Hippocampal formation (tissue), 2 donors: Measurements from ENCODE around the gene MRO.
"Not testable (repeated sequence)": the region's sequence is repeated elsewhere in the genome, so short reads cannot be mapped to it uniquely, and the experiment has no call there.

Experiments
- DNase-seq, 2 donors: peaks; one replicate each; lab custom pipeline; 2025; lab: John Stamatoyannopoulos, UW

Gene MRO

GRCh38 chr18:50791599-50792438 is 28.0 kb downstream of the MRO start:
- no peak for DNase-seq

DNA sequence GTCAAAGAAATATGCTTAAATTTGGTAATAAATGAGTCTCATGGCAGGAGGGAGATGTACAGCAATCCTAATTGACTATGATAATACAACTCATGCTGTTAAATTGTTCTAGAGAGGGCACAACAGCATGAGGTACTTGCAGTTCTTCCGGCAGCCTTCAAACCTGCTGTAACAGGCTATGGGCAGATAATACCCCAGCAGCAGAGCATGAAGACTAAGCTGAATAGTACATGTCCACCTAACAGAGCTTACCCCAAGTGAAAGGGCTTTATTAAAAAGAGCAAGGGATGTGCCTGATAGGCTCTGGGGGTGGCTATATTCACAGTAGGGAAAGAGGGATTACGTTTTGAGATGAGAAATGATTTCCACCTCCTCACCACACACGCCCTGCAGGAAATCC is 28.9 kb downstream of the MRO start:
- no peak for DNase-seq

GRCh38 chr18:50790241-50790640 is 29.6 kb downstream of the MRO start:
- no peak for DNase-seq

- no peak for DNase-seq
Observed at GRCh38 chr18:50788284-50788683, 31.5 kb downstream of the MRO start.

GRCh38 chr18:50786864-50787263 is 33.0 kb downstream of the MRO start:
- DNase-seq: no peak

DNA sequence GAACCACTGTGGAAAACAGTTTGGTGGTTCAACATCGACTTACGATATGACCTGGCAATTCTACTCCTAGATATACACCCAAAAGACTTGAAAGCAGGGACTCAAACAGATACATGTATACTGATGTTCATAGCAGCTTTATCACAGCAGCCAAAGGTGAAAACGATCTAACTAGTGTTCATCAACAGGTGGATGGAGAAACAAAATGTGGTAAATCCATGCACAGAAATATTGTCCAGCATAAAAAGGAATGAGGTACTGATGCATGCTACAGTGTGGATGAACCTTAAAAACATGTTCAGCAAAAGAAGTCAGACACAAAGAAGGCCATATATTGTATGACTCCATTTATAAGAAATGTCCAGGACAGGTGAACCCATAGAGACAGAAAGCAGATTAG is 36.3 kb downstream of the MRO start:
- DNase-seq: no peak

DNA sequence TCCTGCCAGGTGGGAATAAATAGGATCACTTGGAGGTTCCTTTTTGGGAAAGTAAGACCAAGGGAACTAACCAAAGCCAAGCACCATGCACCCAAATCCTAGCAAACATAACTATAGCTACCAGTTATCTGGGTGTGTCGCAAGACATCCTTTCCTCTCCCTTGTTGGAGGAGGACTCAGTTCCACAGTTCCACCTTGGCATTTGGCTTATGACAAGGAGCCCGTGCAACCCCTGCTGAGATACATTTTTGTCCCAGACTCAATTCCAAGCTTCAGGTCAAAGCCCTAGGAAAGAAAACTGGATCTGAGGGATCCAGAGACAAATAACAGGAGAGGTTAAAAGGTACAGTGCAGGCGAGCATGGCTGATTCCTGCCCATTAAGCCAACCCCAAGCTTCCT is 40.8 kb downstream of the MRO start:
- DNase-seq: not testable (repeated sequence)

GRCh38 chr18:50776383-50776782 is 43.4 kb downstream of the MRO start:
- DNase-seq: no peak

DNA sequence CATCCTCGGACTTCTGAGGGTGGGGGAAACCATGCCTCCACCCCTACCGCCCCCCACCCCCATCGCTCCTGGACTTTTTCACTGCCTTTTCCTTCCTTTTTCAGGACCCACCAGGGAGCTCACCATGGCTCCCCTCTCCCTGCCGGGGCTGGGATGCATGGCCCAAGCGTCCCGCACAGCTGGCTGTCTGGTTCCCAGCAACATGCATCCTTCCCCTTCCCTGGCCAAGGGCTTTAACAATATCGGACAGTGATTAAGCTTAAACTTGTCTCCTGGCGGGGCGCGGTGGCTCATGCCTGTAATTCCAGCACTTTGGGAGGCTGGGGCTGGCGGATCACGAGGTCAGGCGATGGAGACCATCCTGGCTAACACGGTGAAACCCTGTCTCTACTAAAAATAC is 44.1 kb downstream of the MRO start:
- no peak for DNase-seq

GRCh38 chr18:50775207-50775606 is 44.6 kb downstream of the MRO start:
- DNase-seq: no peak

DNA sequence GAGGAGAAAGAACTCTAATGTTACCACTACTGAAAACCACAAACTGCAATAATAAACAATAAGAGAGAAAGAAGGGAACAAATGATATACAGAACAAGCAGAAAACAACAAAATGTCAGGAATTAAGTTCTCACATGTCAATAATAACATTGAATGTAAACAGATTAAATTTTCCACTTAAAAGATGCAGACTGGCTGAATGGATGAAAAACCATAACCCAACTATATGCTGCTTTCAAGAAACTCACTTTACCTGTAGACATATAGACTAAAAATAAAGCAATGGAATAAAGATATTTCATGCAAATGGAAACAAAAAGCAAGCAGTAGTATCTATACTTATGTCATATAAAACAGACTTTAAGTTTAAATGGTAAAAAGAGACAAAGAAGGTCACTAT is 50.4 kb downstream of the MRO start:
- no peak for DNase-seq

DNA sequence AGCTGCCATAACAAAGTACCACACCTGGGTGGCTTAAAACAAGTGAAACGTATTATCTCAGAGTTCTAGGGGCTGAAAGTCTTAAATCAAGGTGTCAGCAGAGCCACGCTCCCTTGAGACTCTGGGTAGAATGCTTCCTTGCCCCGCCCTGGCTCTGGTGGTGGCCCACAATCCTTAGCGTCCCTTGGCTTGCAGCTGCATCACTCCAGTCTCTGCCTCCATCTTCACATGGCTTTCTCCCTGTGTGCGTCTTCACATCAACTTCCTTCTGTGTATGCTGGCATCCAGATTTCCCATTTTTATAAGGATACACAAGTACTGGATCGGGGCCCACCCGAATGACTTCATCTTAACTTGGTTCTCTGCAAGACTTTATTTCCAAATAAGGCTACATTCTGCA is 62.5 kb downstream of the MRO start:
- no peak for DNase-seq

DNA sequence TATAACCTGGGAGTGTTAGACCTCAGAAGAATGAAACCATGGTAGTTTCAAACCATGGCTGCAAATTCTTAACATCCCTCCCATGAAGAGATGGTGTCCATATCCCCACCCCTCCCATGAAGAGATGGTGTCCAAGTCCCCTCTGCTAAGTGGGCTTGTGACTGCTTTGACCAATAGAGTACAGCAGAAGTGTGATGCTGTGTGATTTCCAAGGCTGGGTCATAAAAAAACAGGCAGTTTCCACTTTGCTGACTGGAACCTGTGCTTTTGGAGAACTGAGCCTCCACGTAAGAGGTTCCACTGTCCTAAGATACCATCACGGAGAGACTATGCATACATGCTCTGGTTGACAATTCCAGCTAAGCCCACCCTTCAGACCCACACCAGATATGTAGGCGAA is 65.5 kb downstream of the MRO start:
- no peak for DNase-seq

- DNase-seq: no peak
Observed at GRCh38 chr18:50753311-50753710, 66.5 kb downstream of the MRO start.

DNA sequence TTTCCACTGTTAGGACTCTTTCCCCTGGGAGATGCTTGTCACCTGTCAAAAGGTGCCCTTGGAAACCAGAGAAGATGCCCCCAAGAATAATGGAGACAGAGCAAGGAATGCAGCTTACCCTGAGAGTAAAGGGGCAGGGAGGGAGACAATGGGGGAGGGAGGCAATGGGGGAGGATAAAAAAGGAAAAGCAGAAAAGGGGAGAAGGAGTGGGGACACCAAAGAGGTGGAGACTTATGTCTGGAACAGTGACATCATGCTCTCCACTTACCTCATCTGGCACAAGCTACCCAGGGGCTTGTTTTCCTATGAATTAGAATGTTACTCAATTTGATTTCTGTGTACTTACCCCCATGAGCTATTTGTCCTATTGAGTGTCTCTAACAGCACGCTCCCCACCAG is 67.9 kb downstream of the MRO start:
- DNase-seq: no peak

- DNase-seq: no peak
Observed at GRCh38 chr18:50751490-50751889, 68.3 kb downstream of the MRO start.

GRCh38 chr18:50750546-50750945 is 69.3 kb downstream of the MRO start:
- no peak for DNase-seq

DNA sequence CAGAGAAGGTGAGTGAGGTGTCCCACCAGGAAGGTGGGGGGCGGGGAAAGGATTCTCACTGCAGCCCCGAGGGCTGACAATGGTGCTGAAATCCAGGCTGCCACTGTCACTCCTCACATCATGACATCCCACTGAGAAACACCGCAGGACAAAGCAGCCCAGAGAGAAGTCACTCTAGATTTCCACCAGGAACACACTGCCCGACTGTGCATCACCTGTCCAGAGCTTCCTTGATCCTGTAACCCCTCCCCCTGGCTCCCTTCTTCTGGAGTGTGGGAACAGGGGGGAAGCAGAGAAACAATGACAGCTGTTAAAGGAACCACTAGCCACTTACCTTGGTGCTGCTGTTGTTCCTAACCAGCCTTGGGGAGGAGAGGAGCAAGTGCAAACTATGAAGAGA is 69.9 kb downstream of the MRO start:
- DNase-seq: no peak

- DNase-seq: no peak
Observed at GRCh38 chr18:50749421-50749820, 70.4 kb downstream of the MRO start.

GRCh38 chr18:50748243-50749229 is 71.3 kb downstream of the MRO start:
- DNase-seq: no peak

DNA sequence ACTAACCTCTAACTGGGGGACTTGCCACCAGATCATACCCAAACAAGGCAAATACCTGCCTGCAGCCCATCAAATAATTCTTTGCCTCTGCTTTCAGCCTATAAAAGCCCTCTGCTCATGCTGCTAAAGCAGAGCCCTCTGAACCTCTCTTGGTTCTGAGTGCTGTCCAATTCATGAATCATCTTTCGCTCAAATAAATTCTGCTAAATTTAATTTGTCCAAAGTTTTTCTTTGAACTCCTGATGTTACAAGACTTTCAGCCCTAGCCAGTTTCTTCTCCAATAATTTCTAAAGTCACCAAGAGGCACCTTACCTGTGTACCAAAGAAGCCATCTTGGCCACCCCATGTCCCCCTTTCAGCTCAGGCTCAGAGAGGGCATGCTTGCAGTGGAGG is 72.0 kb downstream of the MRO start:
- no peak for DNase-seq

- DNase-seq: no peak
Observed at GRCh38 chr18:50745945-50746344, 73.9 kb downstream of the MRO start.
